HG03280 (cell line): ENCODE measurements around the gene COPS9.
A peak's percentile ranks its signal among the peaks of the same experiment; 100 is the strongest.

ENCODE experiments used
- ATAC-seq: cut with Tn5 transposase; IDR thresholded peaks from one replicate; pipeline ENCODE4 v1.9.1; 2021; ENCODE audit warnings: mild to moderate bottlenecking, moderate library complexity; ENCODE audit not compliant: unreplicated experiment

Gene COPS9

DNA sequence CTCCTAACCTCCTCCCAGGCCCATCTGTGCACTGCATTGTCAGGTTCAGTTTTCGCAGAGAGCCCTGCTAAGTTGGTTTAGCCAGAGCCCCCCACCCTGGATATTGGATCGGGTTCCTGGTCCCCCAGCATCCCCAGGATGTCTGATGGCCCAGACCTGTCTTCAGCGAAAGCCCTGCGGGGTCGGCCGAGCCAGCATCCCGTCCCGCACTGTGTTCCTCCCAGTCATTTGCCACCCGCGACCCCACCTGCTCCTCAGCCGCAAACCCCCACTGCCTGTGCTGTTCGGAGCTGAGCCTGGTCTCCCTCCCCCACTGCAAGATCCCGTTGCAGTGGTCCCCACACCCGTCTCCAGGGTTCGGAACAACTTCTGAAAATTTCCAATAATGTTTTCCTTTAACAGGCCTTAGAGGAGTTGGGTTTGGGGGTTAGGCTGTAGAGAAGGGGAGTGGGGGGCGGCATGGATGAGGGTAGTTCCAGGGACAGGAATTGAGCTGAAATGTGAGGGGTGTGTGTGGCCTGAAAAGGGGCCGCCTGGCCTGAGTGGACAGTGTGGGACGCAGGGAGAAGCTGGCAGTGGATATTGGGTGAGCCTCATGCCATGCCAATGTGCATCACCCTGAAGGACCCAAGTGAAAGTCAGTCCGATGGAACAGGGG lies 1.6 kb upstream of the COPS9 start:
- ATAC-seq = no peak

DNA sequence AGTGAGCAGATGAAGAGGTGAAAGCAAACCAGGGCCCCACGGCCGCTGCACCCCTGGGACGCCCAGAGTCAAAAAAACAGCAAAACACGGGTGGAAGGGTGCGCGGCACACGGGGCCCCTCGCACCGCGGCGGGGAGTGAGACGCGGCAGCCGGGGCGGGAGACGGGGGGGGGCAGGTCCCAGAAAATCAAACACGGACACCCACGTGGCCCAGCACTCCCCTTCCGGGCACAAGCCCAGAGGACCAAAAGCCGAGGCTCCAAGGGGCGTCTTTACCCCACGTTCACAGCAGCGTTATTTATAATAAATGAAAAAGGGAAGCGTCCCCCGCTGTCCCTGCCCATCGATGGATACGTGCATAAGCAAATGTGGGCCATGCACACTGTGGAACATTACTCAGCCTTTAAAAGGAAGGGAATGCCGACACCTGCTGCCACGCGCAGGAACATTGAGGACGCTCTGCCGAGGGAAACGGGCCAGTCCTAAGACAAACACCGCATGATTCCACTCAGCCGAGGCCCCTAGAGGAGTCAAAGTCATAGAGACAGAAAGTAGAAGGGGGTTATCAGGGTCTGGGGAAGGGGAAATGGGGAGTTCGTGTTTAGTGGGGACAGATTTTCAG lies 677 bp upstream of the COPS9 start:
- ATAC-seq = peak; percentile 9

DNA sequence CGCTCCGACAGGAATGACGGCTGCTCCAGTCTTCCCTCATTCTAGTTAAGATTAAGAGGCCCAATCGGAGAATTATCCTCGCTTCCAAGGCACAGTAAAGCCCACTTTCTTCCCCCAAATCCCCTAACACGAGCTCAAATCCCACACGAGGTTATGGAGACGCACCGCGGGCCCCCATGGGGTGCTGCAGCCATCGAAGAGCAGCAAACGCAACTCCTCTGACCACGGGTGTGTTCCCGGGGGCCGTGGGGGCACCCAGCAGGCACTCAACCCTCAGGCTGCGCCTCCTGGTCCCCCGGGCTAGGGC lies 446 bp downstream of the COPS9 start:
- ATAC-seq = peak; percentile 19

DNA sequence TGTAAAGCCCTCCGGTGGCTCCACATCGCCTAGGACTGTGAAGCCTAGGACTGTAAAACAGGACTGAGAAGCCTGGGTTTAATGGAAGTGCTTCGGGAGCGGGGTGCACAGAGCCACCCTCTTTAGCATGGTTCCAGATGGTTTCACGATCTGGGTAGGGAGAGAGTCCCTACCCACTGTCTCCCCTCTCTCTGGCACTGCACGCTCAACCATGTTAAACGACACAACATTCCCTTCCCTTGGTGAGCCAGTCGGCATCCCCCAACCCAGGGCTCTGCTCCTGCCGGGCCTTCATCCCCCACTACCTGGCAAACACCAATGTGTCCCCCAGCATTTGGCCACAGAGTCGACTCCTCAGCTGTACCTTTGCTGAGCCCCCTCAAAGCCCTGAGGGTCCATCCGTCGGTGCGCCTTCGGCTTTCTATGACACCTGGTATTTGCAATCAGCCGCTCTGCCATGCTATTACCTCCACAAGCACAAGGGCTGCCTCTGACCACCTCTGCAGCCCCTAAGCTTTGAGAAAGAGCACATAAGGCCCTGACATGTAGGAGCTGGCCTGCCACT lies 1.1 kb downstream of the COPS9 start:
- no peak for ATAC-seq

DNA sequence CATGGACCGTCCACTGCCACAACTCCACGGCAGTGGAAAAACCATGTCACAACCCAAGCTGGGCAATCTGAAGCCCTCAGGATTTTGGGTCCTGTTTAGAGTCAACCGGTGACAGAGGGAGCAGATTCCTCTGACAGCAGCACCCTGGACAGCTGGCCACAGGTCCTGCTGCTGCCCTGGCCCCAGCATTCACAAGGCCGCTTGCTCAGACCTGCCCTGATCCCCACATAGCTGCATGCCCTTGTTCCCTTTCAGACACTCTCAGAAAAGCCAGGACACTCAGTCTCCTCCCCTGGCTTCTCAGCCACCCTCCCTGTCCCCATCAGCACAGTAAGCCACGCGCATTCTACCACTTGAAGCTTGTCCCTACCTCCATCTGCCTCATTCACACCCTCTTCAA lies 1.6 kb downstream of the COPS9 start:
- ATAC-seq = no peak

DNA sequence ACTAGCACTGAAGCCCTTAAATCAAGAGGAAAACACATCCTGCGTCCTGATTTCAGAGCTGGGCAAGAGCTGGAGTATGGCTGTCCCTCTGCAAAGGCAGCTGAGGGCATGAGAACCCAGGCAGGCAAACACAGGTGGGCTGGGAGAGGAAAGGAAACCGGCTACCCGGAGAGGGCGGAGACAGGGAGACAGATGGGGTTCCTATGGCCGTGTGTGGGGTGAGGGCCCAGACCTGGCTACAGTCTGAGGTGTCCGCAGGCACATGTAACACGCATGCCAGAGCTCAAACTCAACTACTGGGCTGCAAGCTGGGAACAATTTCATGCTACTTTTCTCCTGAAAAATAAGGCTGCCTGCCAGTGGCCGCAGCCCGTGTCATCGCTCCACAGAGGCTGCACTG lies 2.7 kb downstream of the COPS9 start:
- ATAC-seq = no peak

DNA sequence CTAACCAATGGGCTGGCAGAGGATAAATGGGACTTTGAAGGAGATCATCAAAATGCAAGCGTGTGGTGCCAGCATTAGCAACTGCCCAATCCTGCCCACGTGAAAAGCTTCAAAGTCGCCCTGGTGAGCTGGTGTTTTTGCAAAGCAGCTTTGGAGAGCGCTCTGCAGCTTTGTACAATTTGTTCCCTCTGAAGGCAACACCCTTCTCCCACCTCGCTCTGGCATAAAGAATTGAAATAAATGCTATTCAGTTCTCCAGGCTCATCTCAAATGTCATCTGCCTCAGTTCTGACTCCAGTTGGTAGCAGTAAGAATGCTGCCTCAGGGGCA lies 3.5 kb downstream of the COPS9 start:
- ATAC-seq = no peak

DNA sequence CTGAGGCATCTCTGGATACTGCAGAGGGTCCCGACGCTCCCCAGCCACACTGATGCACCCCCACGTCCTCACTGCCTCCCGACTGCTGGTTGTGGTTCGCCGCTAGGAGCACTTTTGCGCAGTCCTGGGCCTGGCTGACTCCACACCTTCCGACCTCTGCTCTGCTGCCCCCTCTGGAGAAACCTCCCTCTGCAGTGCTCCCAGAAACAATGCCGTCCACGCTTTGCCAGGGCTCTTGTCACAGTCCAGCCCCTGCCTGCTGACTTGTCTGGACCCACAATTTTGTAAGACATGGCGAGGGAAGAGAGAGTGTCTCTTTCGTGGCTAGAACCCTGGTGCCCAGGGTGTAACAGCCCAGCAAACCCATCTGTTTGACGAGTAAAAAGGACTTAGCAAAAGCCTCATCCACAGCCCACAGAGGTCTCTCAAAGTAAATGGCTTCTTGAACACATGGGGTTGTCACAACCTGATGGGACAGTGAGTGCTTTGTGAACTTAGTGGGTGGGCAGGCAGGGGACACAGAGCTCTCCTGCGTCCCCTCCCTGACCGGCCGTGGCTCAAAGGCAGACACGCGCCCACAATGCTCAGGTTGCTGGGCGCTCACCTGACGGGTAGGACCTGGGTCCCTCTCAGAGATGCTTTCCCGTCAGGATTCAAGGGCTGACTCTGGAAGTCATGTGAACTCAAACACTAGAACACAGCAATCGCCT lies 4.0 kb downstream of the COPS9 start:
- ATAC-seq = no peak

DNA sequence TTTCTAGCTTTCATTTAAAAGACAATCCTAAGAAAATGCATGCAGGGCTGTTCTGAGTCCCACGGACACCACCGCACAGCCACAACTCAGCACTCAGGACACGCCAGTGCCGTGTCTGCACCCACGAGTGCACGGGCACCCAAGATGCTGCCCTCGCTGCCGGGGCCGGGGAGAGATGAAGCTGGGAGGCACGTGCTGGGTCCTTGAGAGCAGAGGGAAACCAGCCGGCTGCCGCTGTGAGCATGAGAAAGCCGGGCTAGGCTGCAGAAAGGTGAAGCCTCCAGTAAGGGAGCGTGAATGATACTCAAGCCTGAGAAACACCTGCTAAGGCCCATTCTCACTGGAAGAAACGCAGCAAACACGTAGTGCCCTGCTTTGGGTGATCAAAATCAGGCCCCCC lies 4.8 kb downstream of the COPS9 start:
- ATAC-seq = no peak

DNA sequence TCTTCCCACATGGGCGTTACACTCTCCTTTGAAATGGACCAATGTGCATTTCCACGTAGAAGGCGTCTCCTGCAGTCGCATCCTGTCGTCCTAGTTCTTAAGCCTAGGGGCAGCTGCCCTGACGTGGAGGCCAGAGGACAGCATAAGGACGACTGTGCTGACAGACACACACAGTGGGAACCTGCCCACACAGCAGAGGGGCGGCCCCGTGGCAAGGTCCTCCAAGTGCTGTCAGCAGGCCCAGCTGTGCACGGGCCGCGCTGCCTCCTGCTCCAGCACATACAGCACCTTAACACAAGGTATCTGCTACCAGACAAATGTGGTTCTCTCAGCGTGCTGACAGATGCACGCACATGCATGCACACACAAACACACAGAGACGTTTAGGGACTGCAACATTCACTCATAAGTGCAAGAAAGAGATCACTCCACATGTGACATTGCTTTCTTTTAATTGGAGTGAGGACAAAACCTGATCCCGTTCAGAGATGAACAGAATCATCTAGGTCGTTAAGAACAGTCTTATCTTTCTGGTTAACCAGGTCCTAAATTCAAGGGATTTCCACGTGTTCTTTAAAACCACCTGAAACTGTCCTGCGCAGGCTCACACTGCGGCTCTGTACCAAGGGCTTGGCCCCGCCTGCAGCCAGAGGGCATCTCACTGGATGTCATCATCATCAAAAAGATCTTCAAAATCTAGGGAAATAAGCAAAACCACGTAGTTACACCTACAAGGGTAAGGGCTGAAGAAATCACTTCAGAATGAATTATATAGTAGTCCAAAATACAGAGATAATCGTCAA lies 5.5 kb downstream of the COPS9 start:
- no peak for ATAC-seq

DNA sequence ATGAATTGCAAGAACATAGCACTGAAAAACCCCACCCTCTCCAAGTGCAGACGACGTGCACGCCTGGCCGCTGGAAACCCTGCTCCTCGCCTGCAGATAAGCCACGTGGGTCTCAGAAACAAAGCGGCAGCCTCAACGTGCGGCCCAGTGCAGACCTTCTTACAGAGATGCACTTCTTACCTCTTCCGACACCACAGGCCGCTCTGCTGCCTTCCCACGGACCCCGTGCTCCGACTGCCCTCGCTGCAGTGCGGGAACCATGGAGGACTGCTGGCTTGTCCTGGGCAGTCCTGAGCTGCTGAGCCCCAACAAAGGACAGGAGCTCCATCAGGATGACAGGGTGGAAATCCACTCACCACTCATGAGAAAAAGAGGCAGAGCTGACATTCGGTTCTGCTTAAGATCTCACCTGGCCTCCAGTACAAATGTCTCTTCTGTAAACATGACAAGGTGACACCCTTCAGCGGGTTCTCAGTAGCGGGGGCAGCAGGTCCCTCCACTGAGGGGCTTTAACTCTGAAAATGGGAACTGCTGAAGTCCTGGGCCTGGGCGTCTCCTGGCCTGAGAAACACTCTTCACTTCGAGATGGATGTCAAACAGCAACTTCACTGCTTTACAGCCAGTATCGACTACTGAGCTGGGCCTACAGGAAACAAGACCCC lies 6.2 kb downstream of the COPS9 start:
- ATAC-seq = no peak

DNA sequence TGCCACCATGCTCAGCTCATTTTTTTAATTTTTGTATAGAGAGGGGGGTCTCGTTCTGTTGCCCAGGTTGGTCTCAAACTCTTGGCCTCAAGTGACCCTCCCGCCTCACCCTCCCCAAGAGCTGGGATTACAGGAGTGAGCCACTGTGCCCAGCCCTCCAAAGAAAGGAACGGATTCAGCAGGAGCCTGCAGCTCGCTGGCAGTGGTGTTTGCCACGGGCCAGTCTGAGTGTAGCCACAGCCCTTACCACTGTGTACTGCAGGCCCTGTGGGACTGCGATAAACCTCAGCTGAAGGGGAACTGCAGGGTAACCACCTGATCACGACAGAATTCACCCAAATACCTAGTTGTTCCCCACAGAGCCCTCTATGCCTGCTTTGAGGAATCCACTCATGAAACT lies 6.8 kb downstream of the COPS9 start:
- ATAC-seq = no peak

DNA sequence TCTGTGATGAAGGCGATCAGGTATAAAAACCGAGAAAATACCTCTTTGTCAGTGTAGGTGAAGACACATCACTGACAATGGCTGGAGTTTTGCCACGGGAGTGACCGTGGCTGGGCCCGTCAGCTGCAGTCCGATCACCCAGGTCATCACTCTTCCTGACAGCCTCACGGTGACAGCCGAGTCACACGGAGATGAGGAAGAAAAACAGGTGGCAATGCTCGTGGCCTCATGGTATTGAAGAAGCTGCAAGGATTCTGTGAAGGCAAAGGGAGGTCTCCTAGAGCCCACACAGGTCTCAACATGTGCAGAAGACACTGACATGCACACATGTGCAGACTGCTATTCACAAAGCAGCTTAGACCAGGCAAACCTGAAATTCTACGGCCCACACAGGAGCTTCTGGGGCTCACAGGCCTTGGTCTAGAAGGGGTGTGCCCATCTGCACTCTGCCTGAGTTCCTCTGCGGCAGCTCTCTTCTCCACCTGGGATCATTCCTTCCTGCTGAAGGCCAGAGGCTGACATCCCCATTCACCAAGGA lies 7.4 kb downstream of the COPS9 start:
- no peak for ATAC-seq

DNA sequence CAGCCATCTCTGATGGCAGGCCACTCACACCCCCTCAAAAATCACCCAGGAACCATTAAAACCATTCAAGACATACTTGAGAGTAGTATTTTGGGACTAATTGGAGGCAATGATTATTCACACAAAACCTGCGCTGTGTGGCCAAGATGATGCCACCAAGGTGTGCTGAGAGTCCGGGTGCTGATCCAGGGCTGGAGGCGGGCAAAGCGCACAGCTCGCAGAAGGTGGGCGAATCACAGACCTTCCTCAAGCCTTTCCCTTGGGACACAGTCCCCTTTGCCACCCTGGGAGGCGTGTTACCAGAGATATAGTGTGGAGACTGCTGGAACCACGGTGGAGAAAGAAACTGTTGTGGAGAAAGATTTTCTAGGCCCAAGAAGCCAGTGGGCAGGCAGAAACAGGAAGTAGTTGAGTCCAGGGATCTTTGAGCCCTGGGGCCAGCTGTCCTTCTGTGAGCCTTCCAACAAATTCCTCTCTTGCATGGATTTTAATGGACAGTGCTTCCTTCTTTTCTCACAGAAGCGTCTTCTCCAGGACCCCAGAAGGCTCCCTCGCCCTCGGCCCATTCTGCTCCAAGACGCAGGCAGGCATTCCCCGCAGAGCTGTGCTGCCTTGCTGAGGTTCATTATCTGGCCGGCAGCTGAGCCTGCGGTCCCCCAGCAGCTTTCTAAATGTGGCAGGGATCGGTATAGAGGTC lies 8.0 kb downstream of the COPS9 start:
- ATAC-seq = no peak

DNA sequence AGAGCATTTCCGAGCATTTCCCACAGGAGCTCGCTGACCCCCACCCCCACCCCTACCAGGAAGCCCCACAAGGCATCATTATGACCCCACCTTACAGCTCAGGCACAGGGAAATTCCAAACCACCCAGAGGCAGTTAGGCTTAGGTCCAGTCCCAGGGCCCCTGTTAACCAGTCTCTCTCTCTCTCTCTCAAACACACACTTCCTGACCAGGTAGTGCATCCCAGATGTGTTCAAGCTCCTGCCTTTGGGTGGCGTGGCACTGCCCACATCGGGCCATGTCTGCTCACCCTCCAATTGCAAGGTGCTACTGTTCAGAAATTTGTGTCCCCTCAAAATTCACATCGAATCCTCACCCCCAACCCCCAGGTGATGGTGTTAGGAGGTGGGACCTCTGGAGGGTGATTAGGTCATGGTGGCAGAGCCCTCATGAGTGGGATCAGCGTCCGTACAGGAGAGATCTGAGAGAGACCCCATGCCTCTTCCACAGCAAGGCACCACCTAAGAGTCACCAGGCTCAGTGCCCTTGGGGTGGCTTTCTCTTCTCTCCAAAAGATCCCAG lies 8.8 kb downstream of the COPS9 start:
- no peak for ATAC-seq

DNA sequence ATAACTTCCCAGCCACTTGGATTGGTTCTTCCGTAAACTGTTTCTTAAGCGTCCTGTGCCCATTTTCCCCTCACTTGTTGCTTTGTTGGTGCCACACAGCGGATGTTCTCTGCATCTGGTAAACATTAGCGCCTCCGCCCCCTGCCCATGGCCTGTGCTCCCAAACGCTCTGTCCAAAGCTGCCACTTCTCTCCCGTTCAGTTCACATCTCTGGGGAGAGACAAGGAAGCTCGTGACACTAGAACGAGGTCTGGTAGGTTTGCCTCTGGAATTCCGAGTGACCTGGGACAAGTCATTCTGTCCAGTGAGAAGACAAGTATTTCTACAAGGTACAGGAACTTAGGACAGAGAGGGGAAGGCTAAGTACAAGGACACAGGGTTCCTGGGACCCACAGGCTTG lies 9.4 kb downstream of the COPS9 start:
- no peak for ATAC-seq

DNA sequence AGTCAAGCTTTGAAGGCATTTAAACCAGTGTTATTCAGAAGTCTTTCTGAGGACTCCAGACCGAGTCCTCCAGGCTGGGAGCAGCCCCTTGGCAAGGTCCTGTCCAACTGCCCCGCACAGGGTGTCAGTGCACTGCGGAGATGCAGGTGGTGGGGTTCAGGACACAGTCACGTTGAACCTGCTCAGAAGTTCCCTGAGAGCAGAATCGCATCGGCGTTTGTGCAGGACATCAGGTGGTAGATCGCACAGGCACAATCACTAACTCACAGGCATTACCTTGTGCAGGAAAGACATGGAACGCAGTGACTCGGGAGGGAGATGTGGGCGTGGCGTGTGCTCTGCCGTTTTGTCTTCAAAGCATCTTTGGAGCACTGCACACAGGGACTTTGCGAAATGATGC lies 10.4 kb downstream of the COPS9 start:
- ATAC-seq = no peak

DNA sequence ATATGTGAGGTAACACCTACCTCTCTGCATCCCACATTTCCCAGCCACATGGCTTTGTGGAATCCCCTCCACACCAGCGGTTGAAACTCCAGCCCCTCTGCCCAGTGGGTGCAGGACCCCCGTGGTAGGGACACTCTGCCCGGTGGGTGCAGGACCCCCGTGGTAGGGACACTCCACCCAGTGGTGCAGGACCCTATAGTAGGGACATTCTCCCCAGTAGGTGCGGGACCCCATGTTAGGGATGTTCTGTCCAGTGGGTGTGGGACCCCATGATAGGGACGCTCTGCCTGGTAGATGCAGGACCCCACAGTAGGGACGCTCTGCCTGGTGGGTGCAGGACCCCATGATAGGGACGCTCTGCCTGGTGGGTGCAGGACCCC lies 11.5 kb downstream of the COPS9 start:
- no peak for ATAC-seq

DNA sequence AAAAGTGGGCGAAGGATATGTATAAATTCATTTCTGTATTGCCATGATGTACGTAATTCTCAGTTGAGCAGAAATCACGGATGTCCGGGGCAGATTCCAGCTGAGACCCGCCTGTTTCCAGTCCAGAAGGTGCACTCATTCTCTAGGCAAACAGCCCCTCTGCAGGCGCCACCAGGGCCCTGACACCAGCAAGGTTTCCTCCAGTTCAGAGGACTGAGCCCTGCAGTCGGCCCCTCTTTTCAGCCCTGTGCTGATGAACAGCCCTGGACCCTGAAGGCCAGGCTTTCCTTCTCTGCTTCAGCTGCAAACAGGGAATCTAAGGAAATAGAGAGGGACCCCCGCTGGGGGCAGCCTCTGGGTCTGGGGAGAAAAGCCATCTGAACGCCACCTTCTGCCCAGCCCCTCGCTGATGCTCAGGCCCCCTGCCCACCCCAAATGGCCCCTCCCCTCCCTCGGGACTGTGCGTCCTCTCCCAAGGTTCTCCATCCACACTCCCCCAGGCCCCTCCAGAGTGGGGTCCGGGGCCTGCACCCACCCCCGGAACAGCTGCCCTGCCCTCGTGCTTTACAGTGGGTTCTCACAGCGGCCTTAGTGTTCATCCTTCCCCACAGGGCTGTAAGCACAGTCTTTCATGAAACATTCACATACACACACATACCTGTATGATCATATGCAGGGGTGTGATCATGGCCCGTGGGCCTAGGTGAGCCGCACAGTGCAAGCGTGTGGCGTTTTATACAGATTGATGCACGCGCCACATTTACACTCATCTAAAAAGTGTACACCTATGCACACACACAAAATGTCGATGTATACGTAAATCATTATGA lies 12.1 kb downstream of the COPS9 start:
- ATAC-seq = no peak
